ENCODE results near the gene CIB4. TPM values are rescaled to one million over a fixed set of nuclear protein-coding genes. Genes with fewer than 3 reads are reported as not detected.

CIB4 gene
- total and polyA plus RNA-seq, 9 of the 15 experiments (the other 6 are each of a cell fraction or from before 2014, with no cell fraction given) = not detected

- Histone ChIP-seq H3K4me3 (no peak overlapping the region), H3K27me3 (ENCODE audit: control insufficient read depth in 2 of 2, insufficient read depth in 2 of 2, low read length in 2 of 2) (peaks cover 20 to 60% of the 10 kb centered on the region in 2 experiments), H3K36me3 (ENCODE audit: control insufficient read depth, insufficient read depth, low read length) (no peaks in the 10 kb centered on the region), H2AFZ (ENCODE audit: low read depth, low read length) (no peak overlapping the region), H3K27ac (ENCODE audit: extremely low read depth, low read depth, low read length) (no peak overlapping the region), H3K79me2 (ENCODE audit: control insufficient read depth, insufficient read depth, low read length) (no peaks in the 10 kb centered on the region), H3K9me3 (replicated peaks; ENCODE audit: control insufficient read depth, insufficient read depth, low read depth, low read length) (no peaks in the 10 kb centered on the region), H3K4me1 (replicated peaks in 1 of 2; ENCODE audit: control insufficient read depth in 2 of 2, insufficient read depth in 2 of 2, low read length in 2 of 2) (no peaks in the 10 kb centered on the region), H3K9ac (ENCODE audit: insufficient read depth in 1 of 2, low read depth in 2 of 2, low read length in 2 of 2) (no peak overlapping the region), H3K9me1 (ENCODE audit: control insufficient read depth, insufficient read depth, low read length) (no peaks in the 10 kb centered on the region), H3K4me2 (ENCODE audit: insufficient read depth, low read length) (no peak overlapping the region), H4K20me1 (replicated peaks; ENCODE audit: control insufficient read depth, insufficient read depth, low read length) (no peaks in the 10 kb centered on the region)
- BruUV-seq (replicated peaks) = no TSS peak
- no peak for TF ChIP-seq ZNF644 (tag; IDR thresholded peaks at IDR 0.05; ENCODE audit: low read depth)
- no peak for TF ChIP-seq ZBTB12 (CRISPR knock-in tag; IDR thresholded peaks at IDR 0.05)
- TF ChIP-seq PKNOX1 (IDR thresholded peaks at IDR 0.05) = no peak
- no peak for TF ChIP-seq RNF2 (IDR thresholded peaks at IDR 0.05)
- no peak for TF ChIP-seq EP300 (IDR thresholded peaks at IDR 0.05; ENCODE audit: low read length)
- TF ChIP-seq HLTF (IDR thresholded peaks at IDR 0.05) = no peak
- no peak for TF ChIP-seq ZNF217 (CRISPR knock-in tag; IDR thresholded peaks at IDR 0.05)
- TF ChIP-seq PURB (CRISPR knock-in tag; IDR thresholded peaks at IDR 0.05; ENCODE audit: low read depth) = no peak
- no peak for TF ChIP-seq IRF1 (CRISPR knock-in tag; IDR thresholded peaks at IDR 0.05; ENCODE audit: borderline replicate concordance)
- ChIA-PET CTCF (ENCODE audit: low intra/inter-chr PET ratio) (interaction anchor here (0.6 kb wide), 1 partner anchor 198 kb away, joined by 4 read pairs; no protein-coding TSS in a partner anchor), POLR2A (no interaction called here)
- DNase-seq (ENCODE audit: extremely low read depth in 1 of 4, low spot score in 3 of 4) = no peak
- no peak for FAIRE-seq
- WGBS (ENCODE audit: insufficient coverage, low coverage, missing lambda C conversion rate) = 7% methylated on average over 3 of the region's 3 CpGs
- no peak for ATAC-seq
- in situ Hi-C loops (cut with MboI) = no loop called here
- intact Hi-C loops (cut with micrococcal nuclease) = no loop called here
Observed at GRCh38 chr2:26642429-26642828, 1.3 kb upstream of the CIB4 start.
